Activated effector memory CD4-positive, alpha-beta T cell treated with Interleukin-2 at 50 U/mL for 16 hours (primary cell): Measurements from ENCODE around the gene OR8B8.
"Not testable (repeated sequence)": the region's sequence is repeated elsewhere in the genome, so short reads cannot be mapped to it uniquely, and the experiment has no call there.

Experiments
- DNase-seq: peaks from one replicate; pipeline ENCODE4 v3.0.0-alpha.2; 2020

OR8B8 gene

GRCh38 chr11:124441081-124441480 is 4.4 kb downstream of the OR8B8 start:
- no peak for DNase-seq

GRCh38 chr11:124440608-124441007 is 4.9 kb downstream of the OR8B8 start:
- no peak for DNase-seq

GRCh38 chr11:124434699-124435098 is 10.8 kb downstream of the OR8B8 start:
- DNase-seq = no peak

DNA sequence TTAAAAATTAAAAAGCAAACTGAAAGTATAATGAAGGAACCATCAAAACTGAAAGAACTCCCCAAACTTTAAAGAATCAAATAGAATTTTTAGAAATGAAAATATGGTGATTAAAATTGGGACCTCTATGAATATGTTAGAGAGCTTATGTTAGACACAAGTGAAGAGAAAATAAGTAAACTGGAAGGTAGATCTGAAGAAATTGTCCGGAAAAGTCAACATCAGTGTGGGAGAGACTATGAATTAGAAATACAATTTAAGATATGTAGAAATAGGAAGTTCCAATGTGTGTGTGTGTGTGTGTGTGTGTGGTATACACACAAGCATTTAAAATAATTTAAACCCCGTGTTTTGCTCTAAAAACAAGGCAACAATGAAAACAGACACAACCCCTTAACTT is 15.9 kb downstream of the OR8B8 start:
- DNase-seq = no peak

GRCh38 chr11:124424384-124424921 is 21.0 kb downstream of the OR8B8 start, which contains the start of gene OR8B4:
Gene OR8B4 (minus strand): TSS chr11:124424871. CDS start chr11:124424871, 0 bp downstream.
- no peak for DNase-seq

- no peak for DNase-seq
Observed at GRCh38 chr11:124421043-124421442, 24.5 kb downstream of the OR8B8 start.

- no peak for DNase-seq
Observed at GRCh38 chr11:124415356-124415923, 30.1 kb downstream of the OR8B8 start.

DNA sequence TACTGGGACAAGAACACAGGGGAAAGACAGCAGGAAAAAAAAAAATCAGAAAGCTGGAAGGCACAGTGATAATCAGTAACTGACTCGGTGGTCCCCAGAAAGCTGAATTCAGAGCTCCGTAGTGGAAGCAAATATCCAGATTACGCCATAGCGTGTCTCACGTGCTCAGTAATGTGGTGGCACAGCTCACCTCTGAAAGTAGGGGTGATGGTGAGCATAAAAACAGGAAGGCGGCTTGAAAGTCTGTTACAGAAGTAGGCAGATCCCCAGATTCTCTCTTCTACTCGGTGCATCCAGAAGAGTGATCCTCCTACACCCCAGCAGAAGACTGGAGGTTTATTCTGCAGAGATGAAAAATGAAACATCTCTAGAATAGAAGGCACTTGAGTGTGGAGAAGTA is 35.6 kb downstream of the OR8B8 start:
- no peak for DNase-seq

GRCh38 chr11:124405581-124405980 is 39.9 kb downstream of the OR8B8 start:
- no peak for DNase-seq

DNA sequence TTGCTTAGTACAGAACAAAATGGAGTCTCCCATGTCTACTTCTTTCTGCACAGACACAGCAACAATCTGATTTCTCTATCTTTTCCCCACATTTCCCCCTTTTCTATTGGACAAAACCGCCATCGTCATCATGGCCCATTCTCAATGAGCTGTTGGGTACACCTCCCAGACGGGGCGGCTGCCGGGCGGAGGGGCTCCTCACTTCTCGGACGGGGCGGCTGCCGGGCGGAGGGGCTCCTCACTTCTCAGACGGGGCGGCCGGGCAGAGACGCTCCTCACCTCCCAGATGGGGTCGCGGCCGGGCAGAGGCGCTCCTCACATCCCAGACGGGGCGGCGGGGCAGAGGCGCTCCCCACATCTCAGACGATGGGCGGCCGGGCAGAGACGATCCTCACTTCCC is 42.3 kb downstream of the OR8B8 start:
- not testable (repeated sequence) for DNase-seq

GRCh38 chr11:124402326-124402922 is 43.1 kb downstream of the OR8B8 start:
- no peak for DNase-seq

DNA sequence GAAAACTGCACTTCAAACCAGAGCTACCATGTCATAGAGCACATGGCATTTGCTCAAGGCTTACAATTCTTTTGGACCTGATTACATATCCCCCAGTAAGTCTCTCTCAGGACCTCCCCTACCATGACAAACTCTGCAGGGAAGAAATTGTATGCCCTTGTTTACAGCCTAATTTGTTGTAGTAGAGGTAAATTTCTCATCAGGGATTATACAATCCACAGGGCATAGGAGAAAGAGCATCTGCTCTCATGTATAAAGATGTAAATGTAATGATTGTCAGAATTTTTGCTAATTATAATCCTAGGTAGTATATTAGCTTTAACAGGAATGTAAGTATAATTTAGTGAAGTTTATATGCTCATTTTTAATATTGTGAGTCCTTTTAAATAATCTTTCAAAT is 46.6 kb downstream of the OR8B8 start, which contains the start of gene OR8B3:
TSS of gene OR8B3 (minus strand) at position 101 of the 400 bp plus-strand sequence. CDS start 1,673 bp downstream, outside the sequence.
- DNase-seq = no peak

DNA sequence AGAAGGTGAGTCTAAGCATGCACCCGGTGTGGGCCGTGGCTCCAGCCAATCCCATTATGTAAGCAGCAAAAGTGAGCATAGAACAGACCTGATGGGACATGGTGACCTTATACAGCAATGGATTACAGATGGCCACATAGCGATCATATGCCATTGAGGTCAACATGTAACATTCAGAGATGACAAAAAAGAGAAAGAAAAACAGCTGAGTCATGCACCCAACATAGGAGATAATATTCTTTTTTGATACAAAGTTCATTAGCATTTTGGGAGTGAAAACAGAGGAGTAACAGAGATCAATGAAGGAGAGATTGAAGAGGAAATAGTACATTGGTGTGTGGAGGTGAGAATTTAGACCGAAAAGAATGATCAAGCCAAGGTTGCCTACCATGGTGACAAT is 48.6 kb downstream of the OR8B8 start:
- not testable (repeated sequence) for DNase-seq

GRCh38 chr11:124394408-124394807 is 51.1 kb downstream of the OR8B8 start:
- DNase-seq = no peak
